Panc1 (cell line): ENCODE measurements around the gene SLC22A7.

Source experiments
- POLR2AphosphoS5 ChIP-seq: IDR thresholded peaks from 2 replicates; pipeline ENCODE4 v1.6.1; 2012; ENCODE audit warnings: mild to moderate bottlenecking, low read depth, low read length, moderate library complexity
- REST ChIP-seq, 2 experiments: IDR thresholded peaks; 2 replicates each; pipeline ENCODE4 v1.6.1; 2011 to 2012; ENCODE audit warnings: low read depth in 2 of 2, control low read depth in 1 of 2, low read length in 1 of 2, mild to moderate bottlenecking in 1 of 2, moderate library complexity in 1 of 2; ENCODE audit not compliant: insufficient read depth in 1 of 2

- TF ChIP-seq REST (IDR thresholded peaks at IDR 0.05; ENCODE audit: insufficient read depth in 1 of 2, low read depth in 2 of 2, low read length in 1 of 2) = no peak
- TF ChIP-seq POLR2AphosphoS5 = no peak
Measured at GRCh38 chr6:43290905-43291355, 7.1 kb upstream of the SLC22A7 start.
